Activated CD4-positive, alpha-beta T cell treated with anti-CD3 and anti-CD28 coated beads, Interleukin-10, Interleukin-2, amounts not matched to agents 100 ng/mL and 50 ng/mL, durations not matched to agents 16 hours and 8 hours (primary cell): ENCODE measurements around the gene SUSD6.
"Not testable (repeated sequence)": the region's sequence is repeated elsewhere in the genome, so short reads cannot be mapped to it uniquely, and the experiment has no call there.

ENCODE experiments used
- DNase-seq: peaks from one replicate; pipeline ENCODE4 v3.0.0-alpha.2; 2020

Gene SUSD6

DNA sequence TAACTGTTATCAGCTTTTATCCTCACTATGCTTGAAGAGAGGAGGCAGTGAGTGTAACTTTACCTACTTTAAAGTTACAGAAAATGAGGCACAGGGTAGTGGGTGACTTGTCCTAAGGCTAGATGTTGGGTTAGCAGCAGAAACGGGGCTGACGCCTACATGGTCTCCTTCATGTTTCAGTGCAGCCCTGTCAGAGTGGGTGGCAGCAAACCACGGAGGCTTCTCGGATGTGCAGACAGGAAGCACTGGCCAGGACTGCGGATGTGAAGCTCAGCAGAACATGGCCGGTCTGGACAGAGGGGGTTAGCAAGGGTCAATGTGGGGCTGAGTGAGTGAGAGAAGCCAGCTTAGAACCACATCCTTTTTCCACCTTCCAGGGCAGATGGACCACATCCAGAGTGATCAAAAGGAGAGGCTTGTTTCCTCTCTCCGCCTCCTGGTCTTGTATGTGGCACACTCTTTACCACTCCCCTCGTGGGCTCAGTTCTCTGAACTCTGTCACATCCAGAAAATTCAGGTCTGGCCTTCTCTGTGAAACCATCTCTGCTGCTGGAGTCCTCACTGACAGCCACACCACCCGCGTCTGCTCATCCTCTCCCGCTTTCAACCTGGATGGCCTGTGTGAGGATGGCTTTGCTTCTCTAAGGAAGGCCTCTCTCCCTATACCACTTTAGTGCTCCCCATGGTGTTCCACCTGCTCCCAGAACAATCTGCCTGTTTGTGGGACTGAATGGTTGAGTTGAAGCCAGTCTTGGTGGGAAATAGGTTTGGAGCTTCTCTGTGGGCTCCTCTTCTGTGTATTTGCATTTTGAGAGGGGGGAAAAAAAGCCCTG lies 14.1 kb downstream of the SUSD6 start:
- peak; percentile 89 for DNase-seq

DNA sequence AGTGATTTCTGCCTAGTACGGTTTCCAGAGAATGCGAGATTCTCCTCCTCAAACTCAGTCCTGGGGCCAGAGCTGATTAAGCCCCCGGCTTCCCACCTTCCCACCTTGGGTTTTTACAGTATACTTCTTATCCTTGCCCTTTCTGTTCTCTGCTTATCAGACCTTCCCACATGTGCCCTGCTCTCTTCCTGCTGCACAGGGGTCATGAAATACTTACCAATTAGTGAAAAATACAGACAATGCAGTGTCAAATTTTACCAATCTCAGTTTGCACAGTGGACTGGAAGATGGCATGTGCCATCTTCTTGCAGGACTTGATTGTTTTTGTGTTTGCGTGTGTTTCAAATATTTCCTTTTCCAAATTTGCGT lies 14.7 kb downstream of the SUSD6 start:
- no peak for DNase-seq

- peak; percentile 74 for DNase-seq
These were observed 18.1 kb downstream of the SUSD6 start for GRCh38 chr14:69629225-69630127.

DNA sequence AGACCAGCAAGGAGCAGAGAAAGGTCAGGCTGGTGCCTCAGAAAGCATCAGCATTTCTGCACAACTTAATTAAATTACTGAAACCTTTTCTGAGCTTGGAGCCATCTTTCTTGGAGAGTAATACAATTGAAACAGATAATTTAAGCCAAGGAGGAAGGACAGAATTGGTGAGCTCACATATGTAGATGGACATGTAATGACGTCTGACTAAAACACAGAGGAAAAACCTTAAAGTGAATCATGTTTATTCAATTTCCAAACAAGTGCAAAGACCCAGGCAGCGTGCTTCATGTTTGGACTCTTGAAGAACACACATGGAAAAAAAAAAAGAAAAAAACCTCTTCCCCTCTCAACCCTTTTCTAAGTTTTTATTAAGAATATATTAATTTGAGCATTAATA lies 19.0 kb downstream of the SUSD6 start:
- no peak for DNase-seq

- no peak for DNase-seq
These were observed 20.1 kb downstream of the SUSD6 start for GRCh38 chr14:69631509-69631908.

DNA sequence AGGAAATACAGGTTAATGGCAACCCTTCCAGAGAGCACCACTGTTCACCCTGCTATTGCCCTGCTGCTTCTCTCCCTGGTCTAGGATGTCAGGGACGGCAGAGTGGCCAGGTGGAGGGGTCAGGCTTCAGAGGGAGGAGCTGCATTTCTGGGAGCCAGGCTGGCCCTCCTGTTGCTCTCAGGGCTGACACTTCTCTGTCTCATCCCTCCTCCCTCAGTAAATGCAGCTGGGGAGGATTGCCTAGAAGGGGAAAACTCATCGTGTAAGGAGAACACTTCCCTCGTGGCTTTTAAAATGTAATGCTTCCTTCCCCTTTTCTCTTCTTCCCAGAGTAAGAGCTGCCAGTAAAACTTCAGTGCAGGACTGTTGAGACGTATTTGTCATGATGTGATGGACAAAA lies 20.8 kb downstream of the SUSD6 start:
- no peak for DNase-seq

- no peak for DNase-seq
These were observed 21.3 kb downstream of the SUSD6 start for GRCh38 chr14:69632593-69633151.

DNA sequence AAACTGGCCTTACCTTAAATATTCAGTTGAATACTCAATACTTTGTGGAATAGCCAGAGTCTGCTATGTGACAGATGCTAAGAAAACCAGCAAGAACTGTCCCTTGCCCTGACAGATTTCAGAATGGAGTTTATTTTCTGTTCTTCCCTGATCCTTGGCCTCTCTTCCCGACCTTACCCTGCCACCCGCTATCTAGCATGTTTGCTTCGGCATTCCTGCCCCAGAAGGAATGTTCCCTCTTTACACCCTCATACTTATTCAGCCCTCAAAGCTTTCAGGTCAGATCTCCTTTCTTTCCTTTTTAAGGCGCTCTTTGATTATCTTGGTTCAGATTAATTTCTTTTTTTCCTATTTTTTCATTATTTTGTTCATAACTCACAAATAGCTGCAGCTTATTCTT lies 21.8 kb downstream of the SUSD6 start:
- no peak for DNase-seq

DNA sequence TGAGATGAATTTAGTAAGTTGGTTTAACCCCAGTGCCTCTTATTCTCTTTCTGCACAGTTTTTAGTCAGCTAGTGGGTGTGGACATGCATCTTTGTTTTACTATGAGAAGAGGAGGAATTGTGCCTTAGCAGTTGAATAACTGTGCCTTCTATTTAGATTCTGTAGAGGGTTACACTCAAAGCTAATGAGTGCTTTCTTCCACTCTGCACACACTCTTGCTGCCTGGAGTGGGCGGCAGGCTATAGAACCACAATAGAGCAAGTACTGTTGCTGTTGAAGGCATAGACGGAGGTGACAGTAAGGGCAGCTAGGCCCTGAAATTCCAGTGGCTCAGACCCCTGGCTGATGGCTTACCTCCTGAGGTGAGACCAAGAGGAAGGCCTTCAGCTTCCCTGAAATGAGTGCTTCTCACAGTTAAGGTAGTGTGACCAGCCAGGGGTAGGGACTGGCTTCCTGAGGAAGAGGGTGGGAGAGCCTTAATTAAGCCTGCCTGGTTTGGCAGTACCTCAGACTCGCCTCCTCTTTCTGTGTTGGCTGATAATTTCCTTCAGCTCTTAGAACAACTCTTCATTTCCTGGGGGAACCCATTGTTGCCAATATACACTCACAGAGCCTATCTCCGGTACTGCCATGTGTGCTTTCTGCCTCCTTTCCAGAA lies 24.7 kb downstream of the SUSD6 start:
- DNase-seq = peak; percentile 56

DNA sequence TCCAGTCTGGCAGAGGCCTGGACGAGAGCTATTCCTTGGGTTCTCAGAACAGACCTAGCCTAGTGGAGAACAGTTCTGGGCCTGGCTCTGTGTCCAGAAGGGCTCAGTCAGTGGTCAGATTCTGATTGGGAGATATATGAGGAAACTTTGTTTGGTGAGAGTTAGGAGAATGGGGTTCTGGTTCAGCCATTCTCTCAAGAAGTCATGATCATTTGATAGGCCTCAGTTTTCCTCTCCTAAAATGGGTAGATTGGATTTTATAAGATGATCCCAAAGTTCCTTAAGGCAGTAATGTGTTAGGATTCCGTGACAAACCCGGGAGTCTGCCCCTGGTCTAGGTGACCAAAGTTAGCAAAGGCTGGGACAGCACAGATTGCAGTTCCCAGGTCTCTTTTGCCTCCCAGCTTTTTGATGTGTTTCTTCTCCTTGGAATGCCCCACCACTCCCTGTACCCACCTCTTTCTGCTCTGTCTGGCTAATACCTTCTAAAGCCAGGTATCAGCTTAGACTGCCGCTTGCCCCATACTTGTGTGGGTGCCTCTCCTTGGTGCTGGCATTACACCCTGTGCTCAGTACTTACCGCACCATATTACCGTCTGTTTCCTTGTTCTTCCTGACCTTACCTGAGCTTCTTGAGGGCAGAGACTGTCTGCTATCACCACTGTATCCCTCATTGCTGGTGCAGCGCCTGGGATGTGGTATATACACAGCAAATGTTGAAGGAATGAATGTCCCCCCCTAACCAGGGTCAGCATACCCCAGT lies 25.5 kb downstream of the SUSD6 start:
- no peak for DNase-seq

- DNase-seq = no peak
These were observed 26.2 kb downstream of the SUSD6 start for GRCh38 chr14:69637503-69638031.

- DNase-seq = no peak
These were observed 29.5 kb downstream of the SUSD6 start for GRCh38 chr14:69640931-69641330.

DNA sequence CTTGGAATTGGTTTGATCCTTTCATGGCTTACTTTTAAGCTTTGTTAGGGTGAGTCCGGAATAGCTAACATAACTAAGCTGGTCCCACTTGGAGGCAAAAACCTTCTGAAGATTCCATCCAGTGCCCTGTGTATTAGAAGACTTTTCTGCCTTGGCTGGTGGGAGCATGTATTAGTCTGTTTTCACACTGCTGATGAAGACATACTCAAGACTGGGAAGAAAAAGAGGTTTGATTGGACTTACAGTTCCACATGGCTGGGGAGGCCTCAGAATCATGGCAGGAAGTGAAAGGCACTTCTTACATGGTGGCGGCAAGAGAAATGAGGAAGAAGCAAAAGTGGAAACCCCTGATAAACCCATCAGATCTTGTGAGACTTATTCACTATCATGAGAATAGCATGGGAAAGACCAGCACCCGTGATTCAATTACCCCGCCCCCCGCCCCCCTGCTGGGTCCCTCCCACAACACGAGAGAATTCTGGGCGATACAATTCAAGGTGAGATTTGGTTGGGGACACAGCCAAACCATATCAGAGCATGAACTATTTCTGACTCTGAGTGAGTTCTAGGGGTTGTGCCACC lies 30.9 kb downstream of the SUSD6 start:
- DNase-seq = not testable (repeated sequence)

DNA sequence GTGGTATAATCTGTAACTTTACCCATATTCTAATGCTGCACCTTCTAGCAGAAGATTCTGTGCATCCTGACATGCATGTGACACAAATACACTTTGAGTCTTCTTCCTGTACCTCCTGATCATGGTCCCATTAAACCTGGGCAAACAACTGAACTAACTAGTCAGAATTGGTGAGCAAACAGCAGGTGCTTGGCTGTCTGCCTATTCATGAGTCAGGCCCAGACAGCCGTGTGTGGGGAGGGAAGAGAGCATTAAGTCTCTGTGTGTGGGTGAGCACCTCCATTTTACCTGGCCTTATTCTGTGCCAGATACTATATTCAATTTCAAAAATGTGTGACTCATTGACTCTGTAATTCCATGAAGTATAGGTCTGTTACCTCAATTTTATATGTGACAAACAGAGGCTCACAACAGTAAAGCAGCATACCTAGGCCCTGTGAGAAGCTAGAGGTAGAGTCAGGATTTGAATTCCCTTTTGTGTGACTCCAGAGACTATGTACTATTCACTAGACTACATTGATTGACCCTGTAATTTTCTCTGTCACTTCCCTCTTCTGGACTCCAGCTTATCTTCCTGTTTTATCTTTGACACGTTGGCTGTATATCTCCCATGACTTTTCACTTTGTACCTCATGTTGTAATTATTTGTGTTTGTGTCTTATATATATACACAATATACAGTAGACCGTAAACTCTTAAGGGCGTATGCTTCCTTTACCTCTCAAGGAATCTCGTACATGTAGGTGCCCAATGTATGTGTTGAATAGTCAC lies 32.2 kb downstream of the SUSD6 start:
- DNase-seq = peak; percentile 48

DNA sequence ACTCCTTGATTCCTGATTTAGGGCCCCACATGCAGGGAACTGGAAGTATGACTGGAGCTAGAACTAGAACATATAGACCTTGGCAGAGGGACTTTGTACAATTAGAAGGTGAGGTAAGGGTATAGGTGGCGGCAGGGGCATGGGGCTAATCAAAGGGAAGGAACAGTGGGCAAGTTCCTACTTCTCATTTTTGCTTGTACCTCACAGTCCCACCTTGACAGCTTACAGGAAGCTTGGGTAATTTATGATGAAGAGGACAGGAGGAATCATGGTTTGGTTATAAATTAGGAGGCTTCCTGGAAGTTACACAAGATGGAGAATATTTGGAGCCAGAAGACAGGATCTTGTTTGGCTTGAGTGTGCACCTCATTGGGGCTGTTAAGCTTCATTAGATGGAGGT lies 33.4 kb downstream of the SUSD6 start:
- no peak for DNase-seq

DNA sequence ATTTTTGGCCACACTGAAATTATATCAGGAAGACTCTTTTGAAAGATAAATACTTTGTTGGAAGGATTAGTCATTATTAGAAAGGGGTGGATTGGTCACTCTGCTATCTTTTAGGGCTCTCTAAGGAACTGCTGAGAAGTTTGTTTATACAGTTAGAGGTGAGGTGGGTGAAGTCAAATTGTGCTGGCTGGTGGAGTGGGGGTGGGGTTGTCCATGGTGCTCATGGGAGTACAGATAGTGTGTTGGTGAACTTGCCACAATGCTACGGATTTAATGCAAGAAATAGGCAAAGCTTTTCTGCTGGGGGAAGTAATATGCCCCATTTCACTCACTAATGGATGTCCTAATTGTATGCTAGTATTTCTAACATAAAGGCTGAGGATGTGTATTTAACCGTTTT lies 35.8 kb downstream of the SUSD6 start:
- DNase-seq = no peak

DNA sequence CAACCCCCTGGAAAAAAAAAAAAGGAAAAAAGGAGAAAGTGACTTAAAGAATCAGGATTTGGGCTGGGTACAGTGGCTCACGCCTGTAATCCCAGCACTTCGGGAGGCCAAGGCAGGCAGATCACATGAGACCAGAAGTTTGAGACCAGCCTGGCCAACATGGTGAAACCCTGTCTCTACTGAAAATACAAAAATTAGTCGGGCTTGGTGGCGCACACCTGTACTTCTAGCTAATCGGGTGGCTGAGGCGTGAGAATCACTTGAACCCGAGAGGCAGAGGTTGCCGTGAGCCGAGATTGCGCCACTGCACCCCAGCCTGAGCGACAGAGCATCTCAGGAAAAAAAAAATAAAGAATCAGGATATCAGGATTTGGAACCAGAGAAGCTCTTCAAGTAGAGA lies 36.2 kb downstream of the SUSD6 start:
- DNase-seq = not testable (repeated sequence)

- DNase-seq = no peak
These were observed 37.4 kb downstream of the SUSD6 start for GRCh38 chr14:69648480-69649451.

GRCh38 chr14:69650948-69651369 lies 39.6 kb downstream of the SUSD6 start:
- DNase-seq = no peak

- no peak for DNase-seq
These were observed 40.3 kb downstream of the SUSD6 start for GRCh38 chr14:69651664-69652063.
